ENCODE data around the gene MPDU1.
"Not testable (repeated sequence)": the region's sequence is repeated elsewhere in the genome, so short reads cannot be mapped to it uniquely, and the experiment has no call there.

MPDU1 gene

GRCh38 chr17:7592422-7593021 is 8.9 kb downstream of the MPDU1 start:
- Histone ChIP-seq H3K9me2 (replicated peaks; ENCODE audit: insufficient read depth, low read length) (no peaks in the 10 kb centered on the region), H3K4me2 (ENCODE audit: low read depth, low read length, poor library complexity, severe bottlenecking) (no peak overlapping the region), H3K27ac (ENCODE audit: low read depth, low read length) (no peak overlapping the region), H4K20me1 (ENCODE audit: low read depth, low read length) (no peaks in the 10 kb centered on the region), H3K4me3 (ENCODE audit: insufficient read depth, low read length, poor library complexity, severe bottlenecking) (no peak overlapping the region), H3F3A (ENCODE audit: insufficient read depth) (no peaks in the 10 kb centered on the region), H2AFZ (ENCODE audit: low read depth, low read length, severe bottlenecking) (no peak overlapping the region), H3K9me3 (ENCODE audit: insufficient read depth, low read length) (no peaks in the 10 kb centered on the region), H3K27me3 (ENCODE audit: low read length) (no peaks in the 10 kb centered on the region), H3K79me2 (ENCODE audit: insufficient read depth, low read length) (no peaks in the 10 kb centered on the region), H3K9ac (ENCODE audit: low read length) (no peak overlapping the region), H3K36me3 (ENCODE audit: low read length) (peaks cover 11% of the 10 kb centered on the region; the same call in 1 of the 2 replicates)
- TF ChIP-seq, protein P1, sequence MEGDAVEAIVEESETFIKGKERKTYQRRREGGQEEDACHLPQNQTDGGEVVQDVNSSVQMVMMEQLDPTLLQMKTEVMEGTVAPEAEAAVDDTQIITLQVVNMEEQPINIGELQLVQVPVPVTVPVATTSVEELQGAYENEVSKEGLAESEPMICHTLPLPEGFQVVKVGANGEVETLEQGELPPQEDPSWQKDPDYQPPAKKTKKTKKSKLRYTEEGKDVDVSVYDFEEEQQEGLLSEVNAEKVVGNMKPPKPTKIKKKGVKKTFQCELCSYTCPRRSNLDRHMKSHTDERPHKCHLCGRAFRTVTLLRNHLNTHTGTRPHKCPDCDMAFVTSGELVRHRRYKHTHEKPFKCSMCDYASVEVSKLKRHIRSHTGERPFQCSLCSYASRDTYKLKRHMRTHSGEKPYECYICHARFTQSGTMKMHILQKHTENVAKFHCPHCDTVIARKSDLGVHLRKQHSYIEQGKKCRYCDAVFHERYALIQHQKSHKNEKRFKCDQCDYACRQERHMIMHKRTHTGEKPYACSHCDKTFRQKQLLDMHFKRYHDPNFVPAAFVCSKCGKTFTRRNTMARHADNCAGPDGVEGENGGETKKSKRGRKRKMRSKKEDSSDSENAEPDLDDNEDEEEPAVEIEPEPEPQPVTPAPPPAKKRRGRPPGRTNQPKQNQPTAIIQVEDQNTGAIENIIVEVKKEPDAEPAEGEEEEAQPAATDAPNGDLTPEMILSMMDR (IDR thresholded peaks at IDR 0.05; ENCODE audit: insufficient read depth, low read length, poor library complexity, severe bottlenecking), result no peak
- TF ChIP-seq EZH2phosphoT487 (conservative IDR thresholded peaks at IDR 0.05; ENCODE audit: low read length), result no peak

DNA sequence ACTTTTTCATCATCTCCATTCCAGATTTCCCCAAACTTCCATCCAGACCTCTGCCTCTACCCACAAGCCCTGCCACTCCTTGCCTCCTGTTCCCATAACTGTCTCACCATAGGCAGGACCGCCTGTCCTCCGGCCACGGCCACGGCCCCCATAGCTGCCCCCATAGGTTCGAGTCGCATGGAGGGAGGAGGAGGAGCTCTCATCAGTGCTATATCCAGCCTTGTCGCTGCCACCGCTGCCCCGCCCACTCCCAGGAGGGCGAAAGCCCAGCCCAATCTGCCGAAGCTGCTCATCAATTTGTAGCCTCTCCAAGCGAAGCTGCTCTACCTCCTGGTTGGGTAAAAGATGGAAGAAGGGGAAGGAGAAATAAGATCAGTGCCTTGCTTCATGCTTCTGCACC is 9.6 kb downstream of the MPDU1 start:
- Histone ChIP-seq H3K9me3 (ENCODE audit: insufficient read depth, low read length) (no peaks in the 10 kb centered on the region), H2AFZ (ENCODE audit: low read depth, low read length, severe bottlenecking) (no peak overlapping the region), H3K79me2 (ENCODE audit: insufficient read depth, low read length) (no peaks in the 10 kb centered on the region), H3K27me3 (ENCODE audit: low read length) (no peaks in the 10 kb centered on the region), H3K9me2 (replicated peaks; ENCODE audit: insufficient read depth, low read length) (no peaks in the 10 kb centered on the region), H3K36me3 (ENCODE audit: low read length) (peaks cover 11% of the 10 kb centered on the region; the same call in 1 of the 2 replicates), H3K4me3 (ENCODE audit: insufficient read depth, low read length, poor library complexity, severe bottlenecking) (no peak overlapping the region), H3K9ac (ENCODE audit: low read length) (no peak overlapping the region), H4K20me1 (ENCODE audit: low read depth, low read length) (no peaks in the 10 kb centered on the region), H3K27ac (ENCODE audit: low read depth, low read length) (no peak overlapping the region), H3F3A (ENCODE audit: insufficient read depth) (no peaks in the 10 kb centered on the region), H3K4me2 (ENCODE audit: low read depth, low read length, poor library complexity, severe bottlenecking) (no peak overlapping the region)
- no peak for TF ChIP-seq EZH2phosphoT487 (conservative IDR thresholded peaks at IDR 0.05; ENCODE audit: low read length)
- TF ChIP-seq, protein P1 (IDR thresholded peaks at IDR 0.05; ENCODE audit: insufficient read depth, low read length, poor library complexity, severe bottlenecking), result no peak

DNA sequence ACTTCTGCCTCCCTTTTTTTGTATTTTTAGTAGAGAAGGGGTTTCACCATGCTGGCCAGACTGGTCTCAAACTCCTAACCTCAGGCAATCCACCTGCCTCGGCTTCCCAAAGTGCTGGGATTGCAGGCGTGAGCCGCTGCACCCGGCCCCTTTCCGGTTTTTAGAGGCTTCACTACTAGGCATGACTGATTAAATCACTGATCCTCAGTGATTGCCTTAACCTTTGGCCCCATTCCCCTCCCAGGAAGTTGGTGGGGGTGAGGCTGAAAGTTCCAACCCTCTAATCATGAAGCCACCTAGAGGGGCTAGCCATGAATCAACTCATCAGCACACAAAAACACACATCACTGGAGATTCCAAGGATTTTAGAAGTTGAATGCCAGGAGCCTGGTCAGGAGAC is 13.9 kb downstream of the MPDU1 start:
- not testable (repeated sequence) for H3K4me2 ChIP-seq (ENCODE audit: low read depth, low read length, poor library complexity, severe bottlenecking); H3K27ac ChIP-seq (ENCODE audit: low read depth, low read length); H3F3A ChIP-seq (ENCODE audit: insufficient read depth); H2AFZ ChIP-seq (ENCODE audit: low read depth, low read length, severe bottlenecking); H3K27me3 ChIP-seq (ENCODE audit: low read length); H3K79me2 ChIP-seq (ENCODE audit: insufficient read depth, low read length); H3K4me3 ChIP-seq (ENCODE audit: insufficient read depth, low read length, poor library complexity, severe bottlenecking); H4K20me1 ChIP-seq (ENCODE audit: low read depth, low read length); H3K9me3 ChIP-seq (ENCODE audit: insufficient read depth, low read length); H3K9me2 ChIP-seq (replicated peaks; ENCODE audit: insufficient read depth, low read length); H3K9ac ChIP-seq (ENCODE audit: low read length)
- H3K36me3 ChIP-seq (ENCODE audit: low read length), result peaks cover 14% of the 10 kb centered on the region; the same call in 1 of the 2 replicates

GRCh38 chr17:7606280-7606679 is 22.6 kb downstream of the MPDU1 start:
- peaks cover under 1% of the 10 kb centered on the region; the same call in 1 of the 2 replicates for H3K36me3 ChIP-seq (ENCODE audit: low read length)
- H3K27me3 ChIP-seq (ENCODE audit: low read length), result no peaks in the 10 kb centered on the region
- H3K27ac ChIP-seq (ENCODE audit: low read depth, low read length), result no peak overlapping the region
- H3K4me2 ChIP-seq (ENCODE audit: low read depth, low read length, poor library complexity, severe bottlenecking), result no peak overlapping the region
- H4K20me1 ChIP-seq (ENCODE audit: low read depth, low read length), result no peaks in the 10 kb centered on the region
- no peak overlapping the region for H3K9ac ChIP-seq (ENCODE audit: low read length)
- no peak overlapping the region for H3K4me3 ChIP-seq (ENCODE audit: insufficient read depth, low read length, poor library complexity, severe bottlenecking)
- H3K9me2 ChIP-seq (replicated peaks; ENCODE audit: insufficient read depth, low read length), result no peaks in the 10 kb centered on the region
- no peak overlapping the region for H2AFZ ChIP-seq (ENCODE audit: low read depth, low read length, severe bottlenecking)
- no peaks in the 10 kb centered on the region for H3K9me3 ChIP-seq (ENCODE audit: insufficient read depth, low read length)
- peaks cover 24% of the 10 kb centered on the region for H3K79me2 ChIP-seq (ENCODE audit: insufficient read depth, low read length)
- TF ChIP-seq, protein P1 (IDR thresholded peaks at IDR 0.05; ENCODE audit: insufficient read depth, low read length, poor library complexity, severe bottlenecking), result no peak
- TF ChIP-seq EZH2phosphoT487 (conservative IDR thresholded peaks at IDR 0.05; ENCODE audit: low read length), result no peak
- H3F3A ChIP-seq (ENCODE audit: insufficient read depth), result no peaks in the 10 kb centered on the region

All from SU-DHL-6 (cell line).